Mesenteric fat pad (tissue), 1 donor: ENCODE data around the gene THAP4. TPM values are rescaled to one million over a fixed set of nuclear protein-coding genes. Genes with fewer than 3 reads are reported as not detected.

Experiments
- DNase-seq: peaks from one replicate; pipeline ENCODE4 v3.0.0-alpha.2; 2020; ENCODE audit warnings: low spot score
- total RNA-seq: library from RNA; stranded (reverse); fragmentation: NEBNext Ultra II Directional; extraction: Animal tissue kit (Norgen Biotek cat#: 25700); gene quantifications from one replicate; pipeline ENCODE4 v1.2.1, GENCODE V29; 2021
- donor health status: DM: yes; HTN: yes; CAD: no.

Gene THAP4
- total RNA-seq, 1 donor from 2014 or later, result 48.7 TPM

DNA sequence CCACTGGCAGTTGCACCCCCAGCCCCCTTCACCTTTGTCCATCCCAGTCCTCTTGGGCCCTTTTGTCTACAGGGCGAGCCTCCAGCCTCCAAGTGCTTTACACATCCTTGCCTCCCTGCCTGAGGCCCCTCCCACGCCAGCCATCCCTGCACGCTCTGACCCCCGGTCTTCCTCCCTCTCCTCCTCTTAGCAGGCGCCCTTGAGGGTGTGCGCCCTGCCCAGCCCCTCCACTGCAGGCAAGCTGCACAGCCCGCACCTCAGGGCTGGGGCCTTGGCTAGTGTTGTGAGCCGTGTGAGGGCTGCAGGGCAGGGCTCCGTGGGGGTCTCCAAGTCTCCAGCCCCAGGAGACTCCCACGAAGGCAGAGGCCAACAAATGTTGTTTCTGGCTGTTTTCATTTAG, 71.5 kb downstream of the THAP4 start:
- no peak for DNase-seq

DNA sequence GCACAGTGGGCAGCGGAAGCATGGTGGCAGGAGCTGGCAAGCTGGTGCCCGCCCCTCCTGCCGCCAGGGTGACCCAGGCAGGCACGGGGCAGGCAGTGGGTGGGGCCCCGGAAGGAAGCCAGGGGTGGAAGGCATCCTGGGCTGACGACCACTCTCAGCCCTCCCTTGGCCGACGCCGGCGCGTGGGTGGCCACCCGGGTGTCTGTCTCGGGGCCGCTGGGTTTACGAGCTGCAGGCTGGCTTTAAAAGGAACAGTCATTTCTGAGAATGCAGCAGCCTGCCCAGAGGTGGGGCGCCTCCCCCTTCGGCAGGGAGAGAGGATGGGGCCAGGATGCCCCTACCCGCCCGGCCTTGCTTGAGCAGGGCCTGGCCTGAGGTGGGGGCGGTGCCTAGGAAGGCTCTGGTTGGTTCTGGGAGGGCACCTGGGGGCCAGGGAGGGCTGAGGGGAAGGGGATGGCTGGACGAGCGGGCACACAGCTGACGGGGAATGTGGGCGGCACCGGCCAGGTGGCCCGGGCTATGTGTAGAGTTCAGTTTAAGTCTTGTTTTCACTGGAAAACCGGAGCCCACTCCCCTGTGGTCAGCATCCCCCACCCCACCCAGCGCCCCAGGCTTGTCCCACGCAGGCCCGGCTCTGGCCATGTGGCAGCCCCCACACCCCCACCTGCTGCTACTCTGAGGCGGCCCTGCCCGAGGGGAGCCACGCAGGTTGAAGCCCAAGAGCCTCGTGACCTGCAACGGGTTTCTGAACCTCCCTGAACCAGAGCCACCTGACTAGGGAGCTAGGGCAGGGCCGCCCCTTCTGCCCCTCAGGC, 72.2 kb downstream of the THAP4 start:
- no peak for DNase-seq

DNA sequence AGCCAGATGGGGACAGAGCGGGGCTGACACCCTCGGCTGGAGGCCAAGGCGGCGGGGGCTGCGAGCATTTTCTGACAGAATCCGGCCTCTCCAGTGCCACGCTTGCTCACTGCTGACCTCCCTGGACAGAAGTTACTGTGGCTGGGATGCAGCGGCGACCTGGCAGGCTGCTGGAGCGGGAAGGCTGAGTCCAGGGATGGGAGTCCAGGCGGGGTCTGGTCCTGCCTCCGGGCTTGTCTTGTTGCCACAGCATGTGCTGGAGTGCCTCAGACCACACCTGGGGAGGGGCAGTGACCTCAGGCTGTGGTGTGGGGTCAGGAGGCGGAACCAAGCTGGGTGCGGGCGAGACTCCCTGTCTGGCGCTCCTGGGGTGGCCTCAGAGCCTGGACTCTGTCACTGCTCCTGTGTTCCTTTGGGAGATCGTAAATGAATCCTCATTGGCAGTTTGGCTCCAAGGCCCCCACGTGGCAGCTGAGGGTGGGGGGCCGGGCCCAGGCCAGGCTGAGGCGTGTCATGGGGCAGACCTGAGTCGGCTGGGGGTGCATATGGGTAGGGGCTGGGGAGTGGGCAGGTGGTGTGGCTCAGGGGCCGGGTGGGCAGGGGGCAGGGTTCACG, 72.9 kb downstream of the THAP4 start:
- DNase-seq, result no peak

DNA sequence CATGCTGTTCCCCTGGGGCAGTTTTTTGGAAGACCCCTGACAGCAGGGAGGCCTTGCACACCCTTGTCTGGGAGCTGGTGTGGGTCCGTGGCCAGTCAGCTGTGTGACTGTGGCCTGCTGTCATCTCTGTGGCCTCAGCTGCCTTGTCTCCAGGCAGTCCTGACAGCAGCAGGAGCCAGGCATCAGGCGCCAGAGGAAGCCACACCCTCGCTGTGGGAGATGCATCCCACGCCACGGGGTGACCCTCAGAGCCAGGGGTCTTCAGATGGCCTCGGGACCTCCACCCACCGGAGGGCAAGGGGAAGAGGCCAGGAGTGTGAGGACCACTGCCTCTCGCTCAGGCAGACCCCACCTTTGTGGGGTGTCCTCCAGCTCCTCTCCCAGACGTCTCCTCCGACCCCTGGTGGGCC, 73.4 kb downstream of the THAP4 start:
- DNase-seq, result no peak

DNA sequence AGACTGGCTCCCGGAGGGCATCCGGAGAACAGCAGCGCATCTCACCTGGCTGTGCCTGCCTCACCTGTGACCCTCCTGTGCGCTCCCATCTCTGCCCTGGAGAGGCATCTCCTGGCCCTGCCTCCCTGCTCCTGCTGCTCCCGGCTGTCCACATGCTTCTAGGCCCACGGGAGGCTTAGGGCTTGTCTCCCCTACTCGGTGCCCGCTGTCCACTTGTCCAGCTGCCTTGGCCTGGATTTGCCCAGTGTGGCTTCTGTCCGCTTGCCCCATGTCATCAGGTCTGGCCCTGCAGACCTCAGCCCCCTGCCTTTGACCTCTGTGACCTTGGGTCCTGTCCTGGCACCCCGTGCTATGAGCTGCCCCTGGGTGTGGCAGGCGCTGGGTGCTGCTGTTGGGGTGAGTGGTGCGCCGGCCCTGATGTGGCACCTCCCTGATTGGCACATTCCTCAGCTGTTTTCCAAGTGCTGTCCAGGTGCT, 73.9 kb downstream of the THAP4 start:
- DNase-seq, result no peak

DNA sequence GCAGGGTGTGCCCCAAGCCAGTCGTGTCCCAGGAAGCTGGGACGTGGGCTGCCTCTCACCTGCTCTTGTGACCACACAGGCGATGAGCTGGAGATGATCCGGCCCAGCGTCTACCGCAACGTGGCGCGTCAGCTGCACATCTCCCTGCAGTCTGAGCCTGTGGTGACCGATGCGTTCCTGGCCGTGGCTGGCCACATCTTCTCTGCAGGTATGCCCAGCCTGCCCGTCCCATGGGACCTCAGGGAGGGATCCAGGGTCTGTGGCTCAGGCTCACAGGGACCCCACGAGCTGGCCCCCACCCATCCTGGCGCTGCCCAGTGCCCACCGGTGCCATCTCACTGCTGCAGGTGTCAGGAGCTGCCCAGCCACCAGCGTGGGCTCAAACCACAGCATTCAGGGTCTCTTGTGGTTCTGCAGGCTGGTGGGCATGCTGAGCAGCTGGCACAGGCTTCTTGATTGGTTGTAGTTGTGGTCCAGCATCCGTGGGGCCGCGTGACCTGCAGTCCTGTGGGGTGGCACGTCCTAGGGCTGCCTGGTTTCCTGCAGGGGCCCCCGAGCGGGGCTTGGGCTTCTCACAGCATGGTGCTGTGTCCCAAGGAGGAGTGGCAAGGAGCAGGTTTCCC, 74.6 kb downstream of the THAP4 start:
- no peak for DNase-seq

DNA sequence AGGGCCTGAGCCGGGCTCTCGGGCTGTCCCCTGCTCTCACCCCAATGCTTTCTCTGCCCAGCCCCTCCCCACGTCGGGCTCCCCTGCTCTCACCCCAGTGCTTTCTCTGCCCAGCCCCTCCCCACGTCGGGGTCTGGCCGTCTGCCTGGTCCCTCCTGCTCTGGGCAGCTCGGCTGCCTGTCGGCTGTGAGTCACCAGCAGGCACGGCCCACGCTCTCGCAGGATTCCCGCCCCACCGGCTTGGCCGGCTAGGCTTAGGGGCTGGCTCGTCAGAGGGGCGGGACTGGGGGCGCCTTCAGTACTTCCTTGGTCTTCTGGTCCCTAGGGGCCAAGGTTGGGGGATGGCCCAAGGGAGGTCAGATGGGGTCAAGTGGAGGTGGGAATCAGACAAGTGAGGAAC, 75.1 kb downstream of the THAP4 start:
- DNase-seq, result no peak

DNA sequence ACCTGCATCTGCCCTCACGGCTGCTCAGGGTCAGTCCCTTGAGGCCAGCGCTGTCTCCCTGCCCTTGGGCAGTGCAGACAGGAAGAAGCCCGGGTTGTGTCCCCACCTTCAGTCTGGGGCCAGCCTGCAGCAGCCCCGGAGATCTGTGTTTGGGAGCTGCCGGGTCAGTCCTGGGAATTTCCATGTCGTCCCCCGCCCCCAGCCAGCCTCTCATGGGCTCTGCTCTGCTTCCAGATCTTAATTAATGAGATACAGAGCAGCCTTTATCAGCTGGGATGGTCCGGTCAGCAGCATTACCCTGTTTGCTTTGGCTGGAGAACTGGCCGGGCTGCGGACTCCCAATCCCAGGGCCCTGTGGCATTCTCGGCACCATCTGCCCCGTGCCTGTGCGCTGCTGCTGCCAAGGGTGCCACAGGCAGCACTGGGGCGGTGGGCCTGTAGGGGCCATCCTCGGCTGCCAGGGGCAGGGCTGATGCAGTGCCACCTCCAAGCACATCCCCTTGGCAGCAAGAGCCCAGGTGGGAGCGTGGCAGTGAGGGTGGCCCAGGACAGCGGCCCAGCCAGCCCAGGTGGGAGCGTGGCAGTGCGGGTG, 76.0 kb downstream of the THAP4 start:
- no peak for DNase-seq

DNA sequence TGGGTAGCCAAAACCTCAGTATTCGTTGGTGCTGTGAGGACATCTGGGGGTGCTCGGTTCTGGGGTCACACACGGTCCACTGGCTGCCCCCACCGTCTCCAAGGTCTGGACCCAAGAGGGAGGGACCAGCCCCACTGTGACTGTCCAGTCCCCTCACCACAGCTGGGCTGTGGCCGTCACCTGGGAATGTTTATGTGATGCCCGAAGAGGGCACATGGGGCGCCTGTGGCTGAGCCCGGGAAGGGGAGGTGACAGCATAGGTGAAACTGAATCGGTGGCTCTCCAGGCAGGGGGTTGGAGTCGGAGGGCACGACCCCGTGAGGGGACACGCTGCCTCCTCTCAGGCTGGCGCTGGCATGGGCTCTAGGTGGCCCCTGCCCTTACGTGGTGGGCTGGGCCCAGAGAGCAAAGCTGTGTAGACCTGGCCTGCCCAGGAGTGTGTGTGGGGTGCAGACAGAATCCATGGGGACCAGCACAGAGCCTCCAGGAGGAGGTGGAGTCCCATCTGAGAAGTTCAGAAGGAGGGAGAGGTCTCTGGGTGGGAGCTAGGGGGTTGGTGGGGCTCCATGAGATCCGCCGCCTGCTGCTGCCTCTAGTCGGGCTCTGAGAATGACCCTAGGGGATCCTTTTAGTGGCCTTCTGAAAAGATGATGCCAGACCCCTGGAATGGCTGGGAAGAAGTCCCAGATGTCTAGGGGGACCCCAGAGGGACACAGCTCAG, 76.6 kb downstream of the THAP4 start:
- DNase-seq, result no peak

DNA sequence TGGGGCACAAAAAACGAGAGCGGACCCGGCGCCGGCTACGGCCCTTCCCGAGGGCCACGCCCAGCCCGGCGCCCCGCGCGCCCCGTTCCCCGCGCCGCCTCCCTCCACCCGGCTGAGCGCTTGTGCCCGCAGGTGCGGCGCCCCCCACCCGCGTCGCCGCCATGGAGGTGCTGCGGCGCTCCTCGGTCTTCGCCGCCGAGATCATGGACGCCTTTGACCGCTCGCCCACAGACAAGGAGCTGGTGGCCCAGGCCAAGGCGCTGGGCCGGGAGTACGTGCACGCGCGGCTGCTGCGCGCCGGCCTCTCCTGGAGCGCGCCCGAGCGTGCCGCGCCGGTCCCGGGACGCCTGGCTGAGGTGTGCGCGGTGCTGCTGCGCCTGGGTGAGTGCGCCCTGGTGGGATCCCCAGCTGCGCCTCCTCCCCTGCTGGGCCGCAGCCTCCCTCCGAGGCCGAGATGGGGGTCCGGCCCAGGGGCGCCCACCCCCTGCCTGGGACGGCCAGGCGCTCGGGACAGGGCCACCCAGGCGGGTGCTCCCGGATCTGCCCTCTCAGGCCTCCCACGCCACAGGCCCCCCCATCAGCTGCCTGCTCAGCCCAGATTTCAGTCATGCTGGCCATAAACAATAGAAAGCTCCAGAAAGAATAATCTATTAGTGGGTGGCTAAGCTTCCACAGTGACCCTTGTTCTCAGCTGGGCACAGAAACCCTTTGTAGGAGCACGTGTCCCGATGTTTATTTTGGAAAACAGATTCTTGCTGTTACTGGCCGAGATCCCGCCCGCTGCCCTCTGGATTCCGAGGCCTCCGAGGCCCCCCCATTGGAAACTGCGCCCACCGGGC, 77.4 kb downstream of the THAP4 start:
- DNase-seq, result no peak

DNA sequence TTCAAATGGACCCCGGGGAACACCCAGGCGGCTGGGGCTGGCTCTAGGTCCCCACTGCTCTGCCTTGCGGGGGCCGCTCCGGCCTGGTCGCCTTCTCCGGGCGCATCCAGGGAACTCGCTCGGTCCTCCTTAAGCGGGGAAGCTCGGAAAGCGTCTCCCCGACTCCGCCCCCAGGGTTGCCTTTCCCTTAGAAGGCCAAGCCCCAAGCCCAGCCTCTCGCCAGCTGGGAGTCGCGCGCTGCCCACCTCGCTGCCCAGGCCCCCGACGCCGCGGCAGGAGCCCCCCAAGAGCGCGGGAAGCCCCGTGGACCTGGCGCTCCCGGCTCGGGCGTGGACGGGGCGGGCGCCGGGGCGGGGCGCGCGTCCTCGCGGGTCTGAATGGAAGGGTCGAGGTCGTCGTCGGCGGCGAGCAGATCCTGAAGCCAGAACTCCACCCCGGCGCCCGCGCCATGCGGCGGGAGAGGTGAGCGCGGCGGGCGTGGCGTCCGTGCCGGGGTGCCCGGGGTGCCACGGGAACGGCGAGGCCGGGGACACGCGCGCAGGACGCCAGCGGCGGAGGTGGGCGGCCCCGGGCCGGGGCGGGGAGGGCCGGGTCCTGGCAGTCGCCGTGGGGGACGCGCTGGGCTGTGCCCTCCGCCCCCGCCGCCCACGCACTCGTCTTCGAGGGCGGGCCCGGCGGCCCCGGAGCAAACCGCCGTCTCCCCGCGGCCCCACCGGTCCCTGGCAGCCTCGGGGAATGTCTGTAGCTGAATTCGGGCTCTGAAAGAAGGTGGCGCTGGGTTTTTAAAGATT, 78.2 kb downstream of the THAP4 start, which contains the start of gene BOK:
Gene BOK (plus strand): TSS at position 214 of the 791 bp plus-strand sequence. CDS start 739 bp downstream, outside the sequence.
- DNase-seq, result no peak

DNA sequence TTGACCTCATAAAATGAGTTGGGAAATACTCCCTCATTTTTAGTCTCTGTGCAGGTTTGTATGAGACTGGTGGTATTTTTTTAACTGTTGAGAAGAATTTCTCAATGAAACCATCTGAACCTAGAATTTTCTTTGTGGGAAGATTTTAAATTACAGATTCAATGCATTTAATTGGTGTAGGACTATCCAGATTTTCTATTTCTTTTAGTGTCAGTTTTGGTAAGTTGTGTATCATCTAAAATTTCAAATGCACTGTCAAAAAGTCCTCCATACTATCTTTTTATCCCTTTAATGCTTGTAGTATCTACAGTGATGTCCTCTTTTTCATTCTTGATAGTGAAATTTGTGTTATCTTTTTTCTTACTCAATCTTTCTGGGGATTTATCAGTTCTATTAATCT, 80.2 kb downstream of the THAP4 start:
- no peak for DNase-seq

DNA sequence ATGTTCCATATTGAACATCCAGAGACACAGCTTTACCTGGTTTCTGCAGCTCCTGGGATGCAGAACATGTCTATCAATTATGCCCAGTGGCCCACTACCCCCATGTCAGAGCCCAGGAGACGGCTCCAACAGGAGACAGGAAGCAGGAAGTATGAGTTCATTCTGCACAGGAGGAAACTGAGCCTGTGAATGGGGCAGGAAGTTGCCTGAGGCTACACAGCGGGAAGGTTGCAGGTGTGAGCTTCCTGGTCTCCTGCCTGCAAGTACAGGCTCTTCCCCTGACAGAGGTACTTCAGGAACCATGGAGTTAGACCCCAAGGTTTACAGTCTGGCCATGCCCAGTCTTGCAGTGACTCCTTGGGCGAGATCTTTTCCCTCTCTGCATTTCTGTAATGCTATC, 81.2 kb downstream of the THAP4 start:
- DNase-seq, result no peak

DNA sequence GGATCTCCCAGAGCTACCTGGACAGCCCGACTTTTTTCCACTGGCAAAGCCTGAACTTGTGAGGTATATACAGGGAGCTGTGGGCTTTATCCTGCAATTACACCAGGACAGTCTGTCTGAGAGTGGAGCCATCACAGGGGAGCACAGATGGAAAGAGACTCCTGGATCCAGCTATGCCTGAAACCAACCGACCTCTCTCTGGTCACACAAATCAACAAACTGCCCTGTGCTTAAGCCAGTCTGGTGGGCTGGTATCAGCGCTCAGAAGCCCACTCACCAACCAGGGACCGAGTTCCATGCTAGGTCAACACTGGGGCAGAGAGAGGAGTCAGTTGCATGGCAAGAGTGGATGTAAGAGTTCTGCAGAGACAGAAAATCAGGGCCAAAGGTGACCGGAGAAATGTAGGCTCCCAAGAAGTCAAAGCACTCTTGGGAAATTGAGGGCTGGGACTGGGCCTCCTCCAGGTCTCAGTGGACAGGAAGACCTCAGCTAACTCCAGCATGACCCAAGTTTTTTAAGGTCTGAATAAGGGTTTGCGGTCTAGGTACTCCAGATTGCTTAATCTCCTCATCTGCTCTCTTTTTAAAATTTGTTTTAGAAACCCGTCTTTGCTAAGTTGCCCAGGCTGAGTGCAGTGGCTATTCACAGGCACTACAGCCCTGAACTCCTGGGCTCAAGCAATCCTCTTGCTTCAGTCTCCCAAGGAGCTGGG, 82.2 kb downstream of the THAP4 start:
- DNase-seq, result no peak

DNA sequence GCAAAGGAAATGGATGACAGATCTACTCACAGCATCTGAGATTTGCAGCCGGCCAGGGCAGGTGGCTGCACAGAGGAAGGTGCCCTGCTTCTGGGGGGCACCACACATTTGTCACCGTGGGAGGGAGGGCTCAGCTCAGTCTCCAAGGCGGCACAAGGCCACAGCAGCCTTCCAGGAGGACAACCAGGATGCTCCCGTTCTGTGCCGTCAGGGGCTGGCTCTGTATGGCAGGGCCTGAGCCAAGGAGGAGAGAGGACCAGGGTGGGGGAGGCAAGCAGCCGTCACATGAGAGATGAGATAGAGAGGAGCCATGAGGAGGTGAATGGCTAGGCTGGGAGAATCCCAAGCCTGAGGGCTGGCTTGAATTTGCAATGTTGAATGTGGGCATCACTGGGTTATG, 83.0 kb downstream of the THAP4 start:
- no peak for DNase-seq

DNA sequence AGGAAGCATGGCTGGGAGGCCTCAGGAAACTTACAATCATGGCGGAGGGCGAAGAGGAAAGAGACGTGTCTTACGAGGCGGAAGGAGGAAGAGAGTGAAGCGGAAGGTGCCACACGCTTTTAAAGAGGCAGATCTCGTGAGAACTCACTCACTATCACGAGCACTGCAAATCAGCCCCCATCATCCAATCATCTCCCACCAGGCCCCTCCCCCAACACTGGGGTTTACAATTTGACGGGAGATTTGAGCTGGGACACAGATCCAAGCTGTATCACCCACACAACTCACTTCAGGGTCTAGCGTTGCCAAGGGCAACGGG, 83.5 kb downstream of the THAP4 start:
- no peak for DNase-seq

DNA sequence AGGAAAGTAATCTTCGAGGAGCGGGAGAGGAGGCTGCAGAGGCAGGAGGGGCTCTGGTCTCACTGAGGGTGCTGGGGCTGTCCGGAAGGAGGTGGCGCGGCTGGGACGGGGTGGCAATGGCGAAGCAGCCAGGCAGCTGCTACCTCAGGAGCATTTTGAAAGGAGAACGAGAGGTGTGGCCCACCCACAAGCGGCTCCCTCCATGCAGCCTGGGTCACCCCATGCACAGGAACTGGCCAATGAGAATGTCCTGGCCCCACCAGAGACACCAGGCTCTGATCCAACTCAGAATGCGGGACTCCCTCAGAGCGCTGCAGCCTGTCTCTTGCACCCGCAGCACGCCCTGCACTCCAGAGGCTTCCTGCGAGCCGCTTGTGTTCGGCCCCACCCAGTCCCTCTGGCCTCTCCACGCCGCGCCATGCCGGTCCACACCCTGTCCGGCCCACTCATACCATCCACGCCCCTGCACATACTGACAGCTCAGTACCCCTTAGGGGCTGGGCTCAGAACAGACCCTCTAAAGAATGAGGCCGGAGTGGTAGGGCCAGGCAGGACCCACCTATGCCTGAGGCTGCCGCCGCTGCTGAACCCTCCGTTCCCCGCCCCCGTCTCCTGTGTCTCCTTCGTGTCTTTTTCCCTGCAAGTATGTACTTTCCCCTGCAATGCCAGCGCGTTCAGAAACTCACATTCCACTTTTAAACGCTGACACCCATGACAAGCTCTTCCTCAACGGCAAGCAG, 84.8 kb downstream of the THAP4 start:
- DNase-seq, result no peak

DNA sequence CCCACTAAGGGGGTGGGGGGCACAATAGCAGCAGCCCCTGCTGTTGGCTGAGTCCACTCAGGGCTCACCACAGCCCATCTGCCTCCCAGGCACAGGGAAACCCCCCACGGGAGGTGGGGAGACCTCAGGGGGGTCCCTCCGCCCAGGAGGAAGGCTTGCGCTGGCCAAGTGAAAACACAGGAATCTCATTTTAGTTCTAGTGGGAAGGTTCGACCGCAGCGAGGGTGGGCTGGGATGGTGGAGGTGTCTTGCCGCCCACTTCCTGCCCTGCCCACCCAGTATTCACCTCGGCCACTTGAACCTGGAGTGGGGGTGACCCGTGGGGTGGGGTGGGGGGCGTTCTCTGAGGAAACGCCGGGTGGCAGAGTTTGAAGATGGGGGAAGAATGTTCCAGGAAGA, 85.4 kb downstream of the THAP4 start:
- DNase-seq, result no peak
